H1 (cell line): Measurements from ENCODE around the gene MYBPC2. TPM values are rescaled to one million over a fixed set of nuclear protein-coding genes. Genes with fewer than 3 reads are reported as not detected.

Source experiments
- CTCF ChIA-PET: fragments of 300-600 bp; sonication (Branson Sonifier 250); formaldehyde crosslinking; loops from one replicate; lab custom pipeline; 2021; ENCODE audit not compliant: partially characterized antibody; lab: Charles Lee
- POLR2A ChIA-PET: fragments of 300-600 bp; sonication (Branson Sonifier 250); formaldehyde crosslinking; loops from one replicate; lab custom pipeline; 2021; ENCODE audit warnings: inconsistent platforms; ENCODE audit not compliant: partially characterized antibody; lab: Charles Lee
- DNase-seq, 2 experiments: peaks; one replicate each; pipeline versions ENCODE4 v3.0.0 to v3.0.0-alpha.2; 2010 to 2022; ENCODE audit warnings: low spot score in 2 of 2, low read depth in 1 of 2, mixed read lengths in 1 of 2
- FAIRE-seq: peaks from 2 replicates; lab custom pipeline; 2011; peaks lifted over from hg19 to GRCh38; lab: Jason Lieb, UNC
- H2AFZ ChIP-seq: 2 replicates; pipeline ENCODE4 v1.8.1; 2012; ENCODE audit warnings: low read length, inconsistent platforms
- H2AK5ac ChIP-seq: 2 replicates; pipeline ENCODE4 v1.6.1; 2013; ENCODE audit warnings: low read depth, low read length
- H2BK120ac ChIP-seq: replicated peaks from 2 replicates; pipeline ENCODE3; 2013; ENCODE audit warnings: low read depth, low read length, inconsistent platforms
- H2BK12ac ChIP-seq: 2 replicates; pipeline ENCODE4 v1.6.1; 2013; ENCODE audit warnings: low read depth, low read length
- H2BK15ac ChIP-seq: 2 replicates; pipeline ENCODE4 v1.6.1; 2013; ENCODE audit warnings: low read length
- H2BK20ac ChIP-seq: 2 replicates; pipeline ENCODE4 v1.6.1; 2013; ENCODE audit warnings: low read length
- H2BK5ac ChIP-seq: 2 replicates; pipeline ENCODE4 v1.6.1; 2013; ENCODE audit warnings: low read depth, low read length
- H3K14ac ChIP-seq: 2 replicates; pipeline ENCODE4 v1.6.1; 2013; ENCODE audit warnings: inconsistent platforms; ENCODE audit not compliant: insufficient read length
- H3K18ac ChIP-seq: 2 replicates; pipeline ENCODE4 v1.6.1; 2013; ENCODE audit warnings: low read length; ENCODE audit errors: extremely low read depth
- H3K23ac ChIP-seq: 2 replicates; pipeline ENCODE4 v1.6.1; 2013; ENCODE audit warnings: inconsistent platforms; ENCODE audit not compliant: insufficient read length
- H3K23me2 ChIP-seq: 2 replicates; pipeline ENCODE4 v1.6.1; 2013; ENCODE audit warnings: low read depth, low read length
- H3K27ac ChIP-seq: 2 replicates; pipeline ENCODE4 v1.6.1; 2011; ENCODE audit warnings: low read depth, low read length, inconsistent platforms
- H3K27me3 ChIP-seq, 4 experiments: replicated peaks in 1 of 4; 1 replicate in 1 of 4; 2 replicates in 3 of 4; pipeline versions ENCODE4 v1.6.1 to v1.8.1; 2011 to 2013; ENCODE audit warnings: low read length in 3 of 4, mild to moderate bottlenecking in 3 of 4, inconsistent platforms in 2 of 4, mixed read lengths in 2 of 4, moderate library complexity in 1 of 4; ENCODE audit not compliant: control insufficient read depth in 3 of 4, insufficient read depth in 3 of 4; ENCODE audit errors: extremely low read depth in 1 of 4
- H3K36me3 ChIP-seq, 4 experiments: 2 replicates each; pipeline versions ENCODE4 v1.6.1 to v1.8.1; 2011 to 2013; ENCODE audit warnings: mild to moderate bottlenecking in 4 of 4, low read length in 3 of 4, moderate library complexity in 2 of 4, control low read depth in 1 of 4, inconsistent platforms in 1 of 4; ENCODE audit not compliant: insufficient read depth in 4 of 4, control insufficient read depth in 2 of 4
- H3K4ac ChIP-seq: replicated peaks from 2 replicates; pipeline ENCODE3; 2013; ENCODE audit warnings: low read length, low read depth, mixed read lengths, inconsistent platforms; ENCODE audit not compliant: insufficient read length
- H3K4me1 ChIP-seq, 4 experiments: replicated peaks in 1 of 4; 1 replicate in 1 of 4; 2 replicates in 3 of 4; pipeline versions ENCODE4 v1.6.1 to v1.8.1; 2011 to 2013; ENCODE audit warnings: low read length in 3 of 4, inconsistent platforms in 2 of 4, mixed read lengths in 1 of 4; ENCODE audit not compliant: insufficient read depth in 4 of 4, control insufficient read depth in 3 of 4
- H3K4me2 ChIP-seq, 2 experiments: 2 replicates each; pipeline versions ENCODE4 v1.6.1 to v1.8.1; 2011 to 2013; ENCODE audit warnings: low read depth in 2 of 2, low read length in 2 of 2, control low read depth in 1 of 2, inconsistent platforms in 1 of 2, mild to moderate bottlenecking in 1 of 2; ENCODE audit not compliant: insufficient read depth in 1 of 2
- H3K4me3 ChIP-seq, 4 experiments: fragments of 200-600, 300-600 bp in 1 of 4; sonication (generic), shearing (Covaris generic), sonication (Bioruptor Twin) in 1 of 4; 2 replicates each; pipeline versions ENCODE4 v1.5.1 to v1.8.1; 2011 to 2016; ENCODE audit warnings: low read length in 4 of 4, low read depth in 3 of 4, control low read depth in 2 of 4, inconsistent platforms in 2 of 4, mild to moderate bottlenecking in 2 of 4, mixed read lengths in 1 of 4, moderate library complexity in 1 of 4; ENCODE audit not compliant: insufficient read depth in 2 of 4; ENCODE audit errors: extremely low read depth in 1 of 4
- H3K56ac ChIP-seq: replicated peaks from 2 replicates; pipeline ENCODE3; 2013; ENCODE audit warnings: low read depth, mild to moderate bottlenecking, mixed read lengths, low read length, inconsistent platforms; ENCODE audit not compliant: insufficient read length
- H3K79me1 ChIP-seq: 2 replicates; pipeline ENCODE4 v1.6.1; 2013; ENCODE audit warnings: low read depth, low read length, control low read depth
- H3K79me2 ChIP-seq, 2 experiments: 2 replicates each; pipeline versions ENCODE4 v1.6.1 to v1.8.1; 2012 to 2013; ENCODE audit warnings: low read length in 2 of 2, mild to moderate bottlenecking in 2 of 2, inconsistent platforms in 1 of 2; ENCODE audit not compliant: insufficient read depth in 2 of 2, control insufficient read depth in 1 of 2
- H3K9ac ChIP-seq, 4 experiments: replicated peaks in 1 of 4; 1 replicate in 1 of 4; 2 replicates in 3 of 4; pipeline versions ENCODE4 v1.6.1 to v1.8.1; 2011 to 2013; ENCODE audit warnings: low read depth in 3 of 4, low read length in 3 of 4, control low read depth in 2 of 4, mild to moderate bottlenecking in 2 of 4, moderate library complexity in 2 of 4, inconsistent platforms in 1 of 4; ENCODE audit errors: extremely low read depth in 1 of 4
- H3K9me3 ChIP-seq, 2 experiments: 2 replicates each; pipeline versions ENCODE4 v1.6.1 to v1.8.1; 2012 to 2013; ENCODE audit warnings: mild to moderate bottlenecking in 2 of 2, moderate library complexity in 2 of 2, control low read depth in 1 of 2, inconsistent platforms in 1 of 2, low read depth in 1 of 2, low read length in 1 of 2, mixed read lengths in 1 of 2; ENCODE audit not compliant: insufficient read depth in 2 of 2
- H4K20me1 ChIP-seq, 2 experiments: replicated peaks in 1 of 2; 2 replicates each; pipeline versions ENCODE3 to v1.8.1; 2011 to 2013; ENCODE audit warnings: inconsistent platforms in 2 of 2, low read length in 2 of 2, mild to moderate bottlenecking in 1 of 2; ENCODE audit not compliant: insufficient read depth in 2 of 2, control insufficient read depth in 1 of 2
- H4K5ac ChIP-seq: 2 replicates; pipeline ENCODE4 v1.6.1; 2013; ENCODE audit warnings: low read length, low read depth, mixed read lengths, inconsistent platforms; ENCODE audit not compliant: insufficient read length
- H4K8ac ChIP-seq: 2 replicates; pipeline ENCODE4 v1.8.0; 2013; ENCODE audit warnings: mild to moderate bottlenecking, moderate library complexity, low read length, inconsistent platforms; ENCODE audit not compliant: insufficient read depth; ENCODE audit errors: extremely low read depth
- H4K91ac ChIP-seq: replicated peaks from 2 replicates; pipeline ENCODE3; 2013; ENCODE audit warnings: low read length, mixed read lengths, inconsistent platforms; ENCODE audit not compliant: insufficient read length
- EGR1 ChIP-seq: IDR thresholded peaks from 2 replicates; pipeline ENCODE4 v1.6.1; 2011; ENCODE audit warnings: low read depth, low read length, borderline replicate concordance
- GABPA ChIP-seq: IDR thresholded peaks from 2 replicates; pipeline ENCODE4 v1.6.1; 2011; ENCODE audit warnings: mild to moderate bottlenecking, low read length, moderate library complexity, borderline replicate concordance; ENCODE audit not compliant: insufficient read depth
- JUND ChIP-seq: IDR thresholded peaks from 2 replicates; pipeline ENCODE4 v1.6.1; 2011; ENCODE audit warnings: mild to moderate bottlenecking, improper control_type of control experiment, low read length
- POLR2AphosphoS5 ChIP-seq: IDR thresholded peaks from 2 replicates; pipeline ENCODE4 v1.6.1; 2011; ENCODE audit warnings: low read depth, low read length
- RAD21 ChIP-seq, 2 experiments: IDR thresholded peaks in 1 of 2; conservative IDR thresholded peaks in 1 of 2; 2 replicates each; pipeline ENCODE4 v1.6.1; 2011; ENCODE audit warnings: low read depth in 2 of 2, low read length in 2 of 2, improper control_type of control experiment in 1 of 2, inconsistent platforms in 1 of 2, mild to moderate bottlenecking in 1 of 2, moderate library complexity in 1 of 2
- SIN3A ChIP-seq, 2 experiments: IDR thresholded peaks in 1 of 2; conservative IDR thresholded peaks in 1 of 2; 2 replicates each; pipeline ENCODE4 v1.6.1; 2011 to 2012; ENCODE audit warnings: low read length in 2 of 2, improper control_type of control experiment in 1 of 2, low read depth in 1 of 2, mild to moderate bottlenecking in 1 of 2
- SRF ChIP-seq: IDR thresholded peaks from 2 replicates; pipeline ENCODE4 v1.6.1; 2011; ENCODE audit warnings: mild to moderate bottlenecking, low read depth, low read length, moderate library complexity
- TAF1 ChIP-seq: IDR thresholded peaks from 2 replicates; pipeline ENCODE4 v1.6.1; 2011; ENCODE audit warnings: mild to moderate bottlenecking, low read depth, low read length
- YY1 ChIP-seq: IDR thresholded peaks from 2 replicates; pipeline ENCODE4 v1.6.1; 2011; ENCODE audit warnings: low read depth, mild to moderate bottlenecking, low read length
- WGBS, 2 experiments: shearing (Covaris generic) in 1 of 2; methylation state at CpG; one replicate each; pipeline versions ENCODE4 v1.1.6 to v1.1.7; 2013 to 2015; ENCODE audit warnings: low lambda C conversion rate in 2 of 2, mixed read lengths in 2 of 2, inconsistent platforms in 1 of 2, low coverage in 1 of 2, missing lambda C conversion rate in 1 of 2; ENCODE audit not compliant: insufficient replicate concordance in 2 of 2, insufficient coverage in 1 of 2, insufficient read length in 1 of 2; ENCODE audit errors: extremely low coverage in 1 of 2, missing lambda C conversion rate in 1 of 2; 5-methylcytosine and 5-hydroxymethylcytosine counted together
- polyA plus RNA-seq, 7 experiments: library from polyadenylated mRNA; depleted of rRNA in 3 of 7; stranded (reverse) in 5 of 7; unstranded in 2 of 7; fragments of >200 nt in 5 of 7; fragments of 200-250 nt in 2 of 7; gene quantifications; 1 replicate in 5 of 7; 2 replicates in 1 of 7; 4 replicates in 1 of 7; pipeline versions ENCODE4 v1.2.1 to v1.2.3, GENCODE V29; 2011 to 2013; ENCODE audit warnings: missing spikeins in 2 of 7, mixed read lengths in 2 of 7
- total RNA-seq: library from RNA; stranded (reverse); fragmentation: NEBNext Ultra II Directional; extraction: Animal tissue kit (Norgen Biotek cat#: 25700); gene quantifications from 2 replicates; pipeline ENCODE4 v1.2.1, GENCODE V29; 2021
- TF ChIP-seq, protein P1 (sequence below): IDR thresholded peaks from 2 replicates; pipeline ENCODE4 v1.6.1; 2012; ENCODE audit warnings: inconsistent platforms

MYBPC2 gene
- total and polyA plus RNA-seq, 2 of the 8 experiments (the other 6 are each of a cell fraction or from before 2014, with no cell fraction given): 1.8 to 3.1 TPM

DNA sequence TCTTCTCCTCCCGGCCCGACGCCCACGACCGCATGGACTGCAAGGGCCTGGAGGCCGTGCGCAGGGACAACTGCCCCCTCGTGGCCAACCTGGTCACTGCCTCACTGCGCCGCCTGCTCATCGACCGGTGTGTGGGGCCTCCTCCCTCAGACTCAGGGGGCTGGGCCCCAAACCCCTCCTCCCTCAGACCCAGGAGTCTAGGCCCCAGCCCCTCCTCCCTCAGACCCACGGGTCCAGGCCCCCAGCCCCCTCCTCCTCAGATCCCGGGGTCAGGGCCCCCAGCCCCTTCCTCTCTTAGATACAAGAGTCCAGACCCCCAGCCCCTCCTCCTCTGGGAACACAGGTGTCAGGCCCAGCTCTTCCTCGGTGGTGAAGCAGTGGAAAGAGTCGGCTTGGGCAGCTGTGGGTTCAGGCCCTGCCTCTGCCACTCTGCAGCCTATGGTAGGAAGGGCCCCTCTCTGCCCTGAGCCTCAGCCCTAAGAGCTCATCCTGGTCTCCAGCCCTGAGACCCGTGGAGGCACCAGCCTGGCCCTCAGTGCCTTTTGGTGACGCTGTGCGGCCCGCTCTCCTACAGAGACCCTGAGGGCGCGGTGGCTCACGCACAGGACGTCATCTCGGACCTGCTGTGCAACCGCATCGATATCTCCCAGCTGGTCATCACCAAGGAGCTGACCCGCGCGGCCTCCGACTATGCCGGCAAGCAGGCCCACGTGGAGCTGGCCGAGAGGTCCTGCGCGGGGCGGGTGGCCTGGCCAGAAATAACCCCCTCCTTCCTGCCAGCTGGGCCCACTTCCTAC is 17.6 kb upstream of the MYBPC2 start:
- Histone ChIP-seq H3K4me2 (no peak overlapping the region), H2AK5ac (peak overlapping the region; percentile 43; the same call in 1 of the 2 replicates), H2BK120ac (no peak overlapping the region), H3K18ac (no peak overlapping the region; the same call in 1 of the 2 replicates), H4K5ac (no peak overlapping the region), H3K23ac (no peak overlapping the region), H3K27me3 (peaks cover 0 to 2% (median 0%) of the 10 kb centered on the region in 4 experiments; a peak in 1 of 7 replicates), H3K79me1 (no peaks in the 10 kb centered on the region), H2BK12ac (no peak overlapping the region), H3K4me1 (peaks cover 0 to 20% (median 12%) of the 10 kb centered on the region in 4 experiments; a peak in 6 of 7 replicates), H3K36me3 (peaks cover under 1 to 9% (median 3%) of the 10 kb centered on the region in 4 experiments; a peak in 4 of 8 replicates), H2BK15ac (no peak overlapping the region), H4K8ac (peak overlapping the region; percentile 41; the same call in 1 of the 2 replicates), H4K20me1 (peaks cover 0 to 8% of the 10 kb centered on the region in 2 experiments), H3K9ac (no peak overlapping the region), H3K27ac (no peak overlapping the region; the same call in 1 of the 2 replicates), H3K23me2 (peaks cover 12% of the 10 kb centered on the region; the same call in 1 of the 2 replicates), H3K4me3 (no peak overlapping the region), H3K14ac (no peak overlapping the region), H2BK20ac (no peak overlapping the region), H2AFZ (no peak overlapping the region), H3K79me2 (no peaks in the 10 kb centered on the region), H4K91ac (peak overlapping the region; percentile 84), H2BK5ac (no peak overlapping the region), H3K56ac (peak overlapping the region; percentile 2), H3K9me3 (no peaks in the 10 kb centered on the region), H3K4ac (no peak overlapping the region)
- FAIRE-seq: no peak
- ChIA-PET CTCF (interaction anchor here (0.6 to 3.2 kb wide), 13 partner anchors 9 to 1644 kb away, joined by 3 to 22 read pairs (median 6); no protein-coding TSS in a partner anchor), POLR2A (interaction anchor here (0.5 to 2.4 kb wide), 10 partner anchors 10 to 99 kb away, joined by 3 to 15 read pairs (median 4); partner anchors contain the start of gene POLD1)
- peak; percentile 79 to 98 for DNase-seq
- 84% methylated on average over 14 of the region's 37 CpGs; no CpG with 5 or more reads in 1 of the 2 experiments for WGBS, 2 experiments
- TF ChIP-seq JUND: peak; percentile 25; the same call in 1 of the 2 replicates
- TF ChIP-seq, protein P1, sequence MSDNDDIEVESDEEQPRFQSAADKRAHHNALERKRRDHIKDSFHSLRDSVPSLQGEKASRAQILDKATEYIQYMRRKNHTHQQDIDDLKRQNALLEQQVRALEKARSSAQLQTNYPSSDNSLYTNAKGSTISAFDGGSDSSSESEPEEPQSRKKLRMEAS: peak; percentile 98
- peak; percentile 69; the same call in 1 of the 2 replicates for TF ChIP-seq GABPA
- peak; percentile 23 to 63; a peak in 2 of 4 replicates for TF ChIP-seq SIN3A (conservative IDR thresholded peaks at IDR 0.05 in 1 of 2, IDR thresholded peaks at IDR 0.05 in 1 of 2; ENCODE audit: low read depth in 1 of 2, low read length in 2 of 2)
- TF ChIP-seq RAD21 (IDR thresholded peaks at IDR 0.05 in 1 of 2, conservative IDR thresholded peaks at IDR 0.05 in 1 of 2; ENCODE audit: low read depth in 2 of 2, low read length in 2 of 2): peak; percentile 65 to 76
- peak; percentile 49; the same call in 1 of the 2 replicates for TF ChIP-seq YY1
- 0 out of 2 replicates have a peak, but pooled peaks have one; percentile 19 for TF ChIP-seq TAF1
- peak; percentile 74; the same call in 1 of the 2 replicates for TF ChIP-seq EGR1
- 0 out of 2 replicates have a peak, but pooled peaks have one; percentile 11 for TF ChIP-seq SRF
- peak; percentile 42; the same call in 1 of the 2 replicates for TF ChIP-seq POLR2AphosphoS5
